GM12875 (cell line): ENCODE data around the gene CDC25B.

Source experiments
- H3K4me3 ChIP-seq: one replicate; pipeline ENCODE4 v1.5.1; 2011; ENCODE audit warnings: low read depth, low read length, control low read depth
- TF ChIP-seq, protein P1 (sequence below): IDR thresholded peaks from 2 replicates; pipeline ENCODE4 v1.5.1; 2011; ENCODE audit warnings: low read depth, mild to moderate bottlenecking, control low read depth, inconsistent platforms, low read length, moderate library complexity, borderline replicate concordance; ENCODE audit not compliant: insufficient read depth

The CDC25B gene

DNA sequence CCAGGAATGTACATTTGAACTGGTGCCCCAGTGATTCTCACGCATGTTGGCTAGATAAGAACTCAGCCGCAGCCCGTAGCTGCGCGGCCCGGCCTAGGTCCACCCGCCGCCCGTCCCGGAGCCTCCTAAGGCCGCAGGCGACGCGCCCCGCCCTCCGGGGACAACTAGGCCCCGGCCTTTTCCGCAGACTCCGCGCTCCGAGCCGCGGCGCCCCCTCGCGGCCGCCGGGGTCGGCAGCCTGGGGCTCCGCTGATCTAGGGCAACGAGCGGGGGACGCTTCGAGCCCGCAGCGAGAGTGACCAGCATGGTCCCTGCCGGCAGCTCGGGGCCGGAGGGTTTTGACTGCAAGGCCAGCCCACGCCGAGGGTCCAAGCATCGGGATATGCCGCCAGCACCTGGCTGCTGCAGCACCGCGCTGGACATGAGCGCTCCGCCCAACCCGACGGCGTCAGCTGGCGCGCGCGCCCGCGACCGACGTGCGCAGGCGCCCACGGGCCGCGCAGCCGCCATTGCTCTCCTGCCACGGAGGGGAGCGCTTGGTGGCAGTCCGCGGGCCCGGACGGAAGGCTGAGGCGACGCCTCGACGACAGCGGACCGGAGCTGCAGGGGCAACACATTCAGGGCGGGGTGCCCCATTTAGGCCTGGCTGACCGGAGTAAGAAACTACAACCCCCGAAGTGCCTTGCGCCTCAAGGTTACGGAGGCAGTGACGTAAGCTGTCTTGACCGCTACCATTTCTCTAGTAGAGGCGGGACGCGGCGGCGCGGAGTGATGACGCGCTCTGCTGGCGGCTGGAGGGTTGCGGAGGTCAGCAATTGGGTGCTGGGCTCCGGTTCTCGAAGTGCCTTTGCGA, 24.2 kb downstream of the CDC25B start, which contains the start of gene AP5S1:
Gene AP5S1, plus strand, starts transcription at position 500 of the 853 bp plus-strand sequence. CDS start 1,571 bp downstream, outside the sequence.
- TF ChIP-seq, protein P1, sequence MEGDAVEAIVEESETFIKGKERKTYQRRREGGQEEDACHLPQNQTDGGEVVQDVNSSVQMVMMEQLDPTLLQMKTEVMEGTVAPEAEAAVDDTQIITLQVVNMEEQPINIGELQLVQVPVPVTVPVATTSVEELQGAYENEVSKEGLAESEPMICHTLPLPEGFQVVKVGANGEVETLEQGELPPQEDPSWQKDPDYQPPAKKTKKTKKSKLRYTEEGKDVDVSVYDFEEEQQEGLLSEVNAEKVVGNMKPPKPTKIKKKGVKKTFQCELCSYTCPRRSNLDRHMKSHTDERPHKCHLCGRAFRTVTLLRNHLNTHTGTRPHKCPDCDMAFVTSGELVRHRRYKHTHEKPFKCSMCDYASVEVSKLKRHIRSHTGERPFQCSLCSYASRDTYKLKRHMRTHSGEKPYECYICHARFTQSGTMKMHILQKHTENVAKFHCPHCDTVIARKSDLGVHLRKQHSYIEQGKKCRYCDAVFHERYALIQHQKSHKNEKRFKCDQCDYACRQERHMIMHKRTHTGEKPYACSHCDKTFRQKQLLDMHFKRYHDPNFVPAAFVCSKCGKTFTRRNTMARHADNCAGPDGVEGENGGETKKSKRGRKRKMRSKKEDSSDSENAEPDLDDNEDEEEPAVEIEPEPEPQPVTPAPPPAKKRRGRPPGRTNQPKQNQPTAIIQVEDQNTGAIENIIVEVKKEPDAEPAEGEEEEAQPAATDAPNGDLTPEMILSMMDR: peak; percentile 98
- peak within 1 kb of the TSS; percentile 77 for H3K4me3 ChIP-seq

DNA sequence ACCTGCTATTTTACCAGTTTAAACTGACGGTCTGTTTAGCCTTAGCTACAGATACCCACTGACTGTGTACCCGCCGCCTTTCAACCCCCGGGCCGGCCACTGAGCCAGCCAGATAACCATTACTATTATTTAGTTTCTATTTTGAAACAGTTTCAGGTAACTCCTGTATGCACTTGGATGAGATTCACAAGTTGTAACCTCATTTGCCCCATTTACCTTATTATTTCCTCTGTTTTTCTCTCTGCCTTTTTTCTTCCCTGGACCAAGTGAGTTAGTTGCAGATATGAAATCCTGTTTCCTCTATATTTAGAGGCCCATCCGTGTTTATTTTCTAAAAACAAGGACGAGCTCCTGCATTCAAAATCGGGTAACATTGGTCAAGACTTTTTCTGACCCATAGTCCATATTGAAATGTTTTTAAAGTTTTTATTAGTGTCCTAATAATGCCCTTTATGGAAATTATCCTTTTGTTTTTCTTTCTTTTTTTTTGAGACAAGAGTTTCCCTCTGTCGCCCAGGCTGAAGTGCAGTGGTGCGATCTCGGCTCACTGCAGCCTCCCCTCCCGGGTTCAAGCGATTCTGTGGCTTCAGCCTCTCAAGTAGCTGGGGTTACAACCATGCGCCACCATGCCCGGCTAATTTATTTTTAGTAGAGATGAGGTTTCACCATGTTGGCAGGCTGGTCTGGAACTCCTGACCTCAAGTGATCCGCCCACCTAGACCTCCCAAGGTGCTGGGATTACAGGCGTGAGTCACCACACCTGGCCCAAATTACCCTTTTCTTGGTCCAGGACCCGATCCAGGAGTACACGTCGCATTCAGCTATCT, 25.0 kb downstream of the CDC25B start:
- peak overlapping the region; percentile 77 for H3K4me3 ChIP-seq
- TF ChIP-seq, protein P1: no peak

DNA sequence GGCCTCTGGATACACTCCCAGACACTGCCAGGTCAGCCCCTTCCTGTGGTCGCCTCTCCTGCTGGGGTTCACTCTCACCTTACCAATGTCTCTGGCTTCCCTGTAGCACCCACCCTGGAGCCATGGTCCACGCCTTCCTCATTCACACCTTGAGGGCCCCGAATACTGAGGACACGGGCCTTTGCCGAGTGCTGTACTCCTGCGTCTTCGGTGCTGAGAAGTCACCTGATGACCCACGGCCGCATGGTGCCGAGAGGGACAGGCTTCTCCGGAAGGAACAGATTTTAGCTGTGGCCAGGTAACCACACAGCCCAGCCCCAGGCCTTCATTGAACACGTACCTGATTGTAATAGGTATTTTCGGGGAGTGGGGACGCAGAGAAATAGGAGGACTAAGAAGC, 25.9 kb downstream of the CDC25B start:
- TF ChIP-seq, protein P1: no peak
- no peak overlapping the region for H3K4me3 ChIP-seq

DNA sequence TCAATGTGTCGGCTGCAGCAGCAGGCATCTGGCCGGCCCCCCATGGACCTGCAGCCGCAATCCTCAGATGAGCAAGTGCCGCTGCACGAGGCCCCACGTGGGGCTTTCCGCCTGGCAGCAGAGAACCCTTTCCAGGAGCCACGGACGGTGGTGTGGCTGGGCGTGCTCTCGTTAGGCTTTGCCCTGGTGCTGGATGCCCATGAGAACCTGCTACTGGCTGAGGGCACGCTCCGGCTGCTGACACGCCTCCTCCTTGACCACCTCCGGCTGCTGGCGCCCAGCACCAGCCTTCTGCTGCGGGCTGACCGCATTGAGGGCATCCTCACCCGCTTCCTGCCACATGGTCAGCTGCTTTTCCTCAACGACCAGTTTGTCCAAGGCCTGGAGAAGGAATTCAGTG, 27.8 kb downstream of the CDC25B start:
- H3K4me3 ChIP-seq: no peak overlapping the region
- TF ChIP-seq, protein P1: no peak

DNA sequence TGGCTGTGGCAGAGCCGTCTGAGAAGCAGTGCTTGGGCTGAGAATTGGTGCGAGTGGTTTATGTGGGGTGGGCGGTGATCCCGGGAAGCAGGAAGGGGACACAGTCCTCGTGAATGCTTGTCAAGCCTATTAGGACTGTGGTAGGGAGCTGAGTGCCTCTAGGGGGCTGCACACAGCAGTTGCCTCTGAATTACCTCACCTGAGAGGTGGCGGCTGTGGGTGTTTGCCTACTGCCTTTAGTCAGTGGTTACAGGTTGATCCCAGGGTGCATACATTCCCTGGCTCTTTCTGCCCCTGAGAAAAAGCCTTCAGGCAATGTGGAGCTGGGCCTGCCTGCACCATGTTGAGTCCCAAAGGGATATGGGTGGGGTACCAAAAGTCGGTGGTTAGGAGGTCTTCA, 29.4 kb downstream of the CDC25B start:
- H3K4me3 ChIP-seq: no peak overlapping the region
- TF ChIP-seq, protein P1: no peak

GRCh38 chr20:3826420-3826819, 30.3 kb downstream of the CDC25B start:
- TF ChIP-seq, protein P1: no peak
- no peak overlapping the region for H3K4me3 ChIP-seq
